ENCODE results near the gene SBF1.

DNA sequence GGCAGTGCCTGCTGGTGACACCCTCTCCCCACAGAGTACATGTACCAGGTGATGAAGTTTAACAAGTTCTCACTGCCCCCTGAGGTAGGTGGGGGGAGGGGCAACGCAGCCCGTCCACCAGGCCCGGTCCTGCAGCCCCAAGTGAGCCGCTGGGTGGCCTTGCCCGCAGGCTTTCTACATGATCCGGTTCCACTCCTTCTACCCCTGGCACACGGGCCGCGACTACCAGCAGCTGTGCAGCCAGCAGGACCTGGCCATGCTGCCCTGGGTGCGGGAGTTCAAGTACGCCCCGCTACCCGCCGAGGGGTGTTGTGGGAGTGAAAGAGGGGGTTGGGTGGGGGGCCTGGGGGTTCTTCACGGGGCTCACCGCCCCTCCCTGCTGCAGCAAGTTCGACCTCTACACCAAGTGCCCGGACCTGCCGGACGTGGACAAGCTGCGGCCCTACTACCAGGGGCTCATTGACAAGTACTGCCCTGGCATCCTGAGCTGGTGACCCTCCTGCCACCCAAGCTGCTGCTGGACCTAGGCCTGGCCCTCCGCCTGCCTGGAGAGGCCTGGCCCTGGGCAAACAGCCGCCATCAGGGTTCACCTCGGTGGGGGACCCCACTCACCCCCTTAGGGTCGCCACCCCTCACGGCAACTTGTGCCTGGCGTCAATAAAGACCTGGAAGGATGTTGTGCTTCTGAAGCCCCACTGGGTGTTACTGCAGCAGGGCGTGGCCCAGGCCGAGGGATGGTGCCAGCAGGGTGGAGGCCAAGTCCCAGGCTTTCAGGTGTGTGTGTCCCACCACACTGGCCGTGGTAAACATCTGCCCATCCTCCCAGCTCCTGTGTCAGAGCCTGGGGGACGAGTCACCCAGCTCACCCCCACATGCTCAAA is 14.8 kb upstream of the SBF1 start:
- TF ChIP-seq, protein P1, sequence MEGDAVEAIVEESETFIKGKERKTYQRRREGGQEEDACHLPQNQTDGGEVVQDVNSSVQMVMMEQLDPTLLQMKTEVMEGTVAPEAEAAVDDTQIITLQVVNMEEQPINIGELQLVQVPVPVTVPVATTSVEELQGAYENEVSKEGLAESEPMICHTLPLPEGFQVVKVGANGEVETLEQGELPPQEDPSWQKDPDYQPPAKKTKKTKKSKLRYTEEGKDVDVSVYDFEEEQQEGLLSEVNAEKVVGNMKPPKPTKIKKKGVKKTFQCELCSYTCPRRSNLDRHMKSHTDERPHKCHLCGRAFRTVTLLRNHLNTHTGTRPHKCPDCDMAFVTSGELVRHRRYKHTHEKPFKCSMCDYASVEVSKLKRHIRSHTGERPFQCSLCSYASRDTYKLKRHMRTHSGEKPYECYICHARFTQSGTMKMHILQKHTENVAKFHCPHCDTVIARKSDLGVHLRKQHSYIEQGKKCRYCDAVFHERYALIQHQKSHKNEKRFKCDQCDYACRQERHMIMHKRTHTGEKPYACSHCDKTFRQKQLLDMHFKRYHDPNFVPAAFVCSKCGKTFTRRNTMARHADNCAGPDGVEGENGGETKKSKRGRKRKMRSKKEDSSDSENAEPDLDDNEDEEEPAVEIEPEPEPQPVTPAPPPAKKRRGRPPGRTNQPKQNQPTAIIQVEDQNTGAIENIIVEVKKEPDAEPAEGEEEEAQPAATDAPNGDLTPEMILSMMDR (IDR thresholded peaks at IDR 0.05), result no peak
- TF ChIP-seq POLR2A (IDR thresholded peaks at IDR 0.05), result no peak
